Stimulated activated CD4-positive, alpha-beta T cell treated with anti-CD3 and anti-CD28 coated beads, TNF-alpha, amount 100 ng/mL, for 24 hours (primary cell): ENCODE results near the gene C1QTNF7.

Experiments used
- DNase-seq, 3 experiments: peaks; one replicate each; pipeline ENCODE4 v3.0.0-alpha.2; 2020; ENCODE audit warnings: low read depth in 3 of 3

Gene C1QTNF7

GRCh38 chr4:15457406-15458201 is 29.8 kb downstream of the C1QTNF7 start:
- no peak for DNase-seq

DNA sequence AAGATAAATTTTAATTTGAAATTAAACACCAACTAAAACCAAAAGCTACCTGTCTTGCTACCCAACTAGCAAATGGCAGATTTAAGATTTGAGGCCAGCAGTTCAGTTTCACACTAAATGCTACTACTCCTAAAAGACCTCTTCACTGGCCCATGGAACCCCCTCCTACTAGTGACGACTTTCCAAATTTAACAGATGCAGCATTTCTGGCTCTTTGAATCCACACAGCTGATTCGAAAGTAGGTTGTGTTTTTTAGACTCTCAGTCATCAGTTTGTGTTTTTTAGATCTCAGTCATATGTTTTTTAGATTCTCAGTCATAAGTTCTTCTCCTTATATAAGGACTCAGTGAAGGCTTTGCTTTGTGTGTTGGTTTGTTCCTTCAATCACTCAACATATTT is 30.8 kb downstream of the C1QTNF7 start:
- no peak for DNase-seq

DNA sequence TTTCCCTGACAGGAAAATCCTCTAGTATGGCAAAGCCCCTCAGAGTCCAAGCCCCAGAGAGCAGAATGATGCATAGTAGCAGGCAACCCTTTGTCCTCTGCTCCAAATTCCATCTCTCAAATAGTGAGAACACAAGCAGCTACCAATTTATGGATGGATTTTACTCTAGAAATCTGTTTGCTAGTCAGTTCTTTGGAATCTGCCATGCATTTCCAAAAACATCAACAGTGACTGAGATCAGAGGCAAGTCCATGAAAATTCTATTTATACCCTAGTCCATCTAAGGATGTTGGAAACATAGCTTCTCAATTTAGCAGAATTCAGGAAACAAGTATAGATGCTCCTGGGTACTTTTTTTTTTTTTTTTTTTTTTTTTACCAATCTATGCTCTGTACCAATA is 31.9 kb downstream of the C1QTNF7 start:
- no peak for DNase-seq

- DNase-seq, result no peak
These were observed 38.8 kb downstream of the C1QTNF7 start for GRCh38 chr4:15466596-15466995.

GRCh38 chr4:15469402-15470127 is 41.7 kb downstream of the C1QTNF7 start, which contains the start of gene CC2D2A:
Gene CC2D2A (plus strand): TSS chr4:15469882. CDS start chr4:15475933, 6,051 bp downstream.
- no peak for DNase-seq

DNA sequence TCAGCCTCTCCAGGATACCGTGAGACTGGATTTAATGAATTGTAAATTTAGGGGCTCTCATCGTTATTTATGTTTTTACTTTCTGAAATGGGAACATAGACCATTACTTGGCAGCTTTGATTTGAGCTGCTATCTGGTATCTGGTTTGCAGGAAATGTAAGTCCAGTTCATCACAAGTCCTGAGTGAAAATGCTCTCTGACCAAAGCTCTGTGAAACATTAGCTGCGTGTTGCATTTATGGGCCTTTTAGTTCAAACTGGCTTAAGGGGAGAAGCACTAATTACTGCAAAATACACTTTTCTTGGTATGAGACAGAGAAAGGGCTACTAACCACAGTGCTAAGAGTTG is 42.3 kb downstream of the C1QTNF7 start:
- DNase-seq, result no peak

GRCh38 chr4:15476396-15476795 is 48.6 kb downstream of the C1QTNF7 start:
- no peak for DNase-seq

DNA sequence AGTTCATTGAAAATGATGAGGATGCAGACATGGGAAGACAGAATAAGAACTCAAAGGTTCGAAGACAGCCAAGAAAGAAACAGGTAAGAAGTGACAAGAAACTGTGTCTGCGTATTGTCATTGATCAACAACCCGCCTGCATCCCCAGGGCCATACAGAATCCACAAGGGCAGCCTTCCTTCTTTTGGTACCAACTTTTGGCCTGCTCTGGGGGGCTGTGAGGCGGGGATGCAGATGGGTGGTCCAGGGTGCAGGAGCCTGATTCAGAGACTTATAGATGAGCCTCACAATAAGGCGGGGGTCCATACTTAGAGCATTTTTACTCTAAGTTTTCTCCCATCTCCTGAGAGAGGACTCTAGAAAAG is 50.9 kb downstream of the C1QTNF7 start:
- DNase-seq, result no peak

DNA sequence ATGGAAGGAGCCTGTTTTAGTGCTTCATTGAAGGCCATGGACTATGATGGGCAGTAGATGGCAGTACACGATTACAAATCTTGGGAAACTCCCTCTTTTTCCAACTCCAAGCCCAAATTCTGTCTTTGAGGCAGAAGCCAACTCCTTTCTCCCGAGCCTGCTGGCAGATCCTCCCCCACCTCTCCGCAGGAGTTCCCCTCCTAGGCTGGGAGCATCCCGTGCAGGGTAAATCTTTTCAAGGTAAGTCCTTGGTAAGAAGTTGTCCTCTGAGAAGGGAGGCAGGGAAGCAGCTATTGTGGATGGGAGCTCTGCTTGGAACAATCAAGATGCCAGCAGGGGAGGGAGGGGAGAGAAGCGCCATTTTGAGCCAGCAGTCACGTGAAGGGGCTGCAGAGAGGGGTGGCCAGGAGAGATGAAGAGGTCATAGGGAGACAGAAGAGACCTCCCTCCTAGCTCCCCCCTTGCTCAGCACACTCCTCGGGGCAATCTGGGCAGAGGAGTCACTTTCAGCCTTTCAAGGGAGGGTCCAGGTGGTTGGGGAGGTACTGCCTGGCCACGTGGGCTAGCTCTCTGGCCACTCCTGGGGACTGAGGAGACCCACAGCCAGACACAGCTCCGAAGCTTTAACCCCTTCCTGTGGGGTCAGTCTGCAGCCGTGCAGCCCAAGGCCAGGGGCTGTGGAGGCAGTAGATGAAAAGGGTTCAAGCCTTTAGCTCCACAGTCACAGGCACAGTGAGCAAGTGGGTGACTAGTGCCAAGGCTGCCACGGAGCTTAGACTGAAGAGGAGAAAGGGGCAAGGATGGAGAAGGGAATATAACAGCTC is 51.5 kb downstream of the C1QTNF7 start:
- no peak for DNase-seq

DNA sequence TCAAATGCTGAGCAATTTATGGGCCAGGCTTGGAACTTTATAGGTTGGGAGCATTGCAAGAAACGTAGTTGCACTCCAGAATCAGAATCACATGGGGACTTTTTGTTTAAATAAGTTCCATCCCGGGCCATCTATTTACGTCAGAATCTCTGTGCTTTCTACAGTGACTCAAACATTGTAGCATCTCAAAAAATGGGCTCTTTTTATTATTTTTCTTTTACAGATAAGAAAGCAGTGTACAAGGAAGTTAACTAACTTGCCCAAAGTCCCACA is 52.0 kb downstream of the C1QTNF7 start:
- DNase-seq, result no peak

- no peak for DNase-seq
These were observed 54.3 kb downstream of the C1QTNF7 start for GRCh38 chr4:15481961-15482745.

DNA sequence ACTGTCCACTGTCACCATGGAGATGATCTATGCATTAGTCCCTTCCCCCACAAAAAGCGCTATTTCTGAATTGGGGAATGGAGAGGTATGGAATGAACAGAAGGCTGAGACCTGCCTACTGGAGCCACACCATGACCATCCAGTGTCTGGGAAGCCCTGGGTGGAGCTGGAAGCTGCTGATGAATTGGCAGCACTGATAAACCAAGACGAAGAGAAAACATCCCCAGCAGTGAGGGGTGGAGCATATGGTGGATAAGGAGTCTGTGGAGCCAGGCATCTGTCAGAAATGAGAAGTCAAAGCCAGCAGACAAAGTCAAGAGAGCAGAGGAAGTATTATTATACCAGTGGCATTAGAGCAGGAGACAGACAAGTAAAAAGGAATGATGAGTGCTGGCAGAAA is 55.0 kb downstream of the C1QTNF7 start:
- DNase-seq, result no peak

DNA sequence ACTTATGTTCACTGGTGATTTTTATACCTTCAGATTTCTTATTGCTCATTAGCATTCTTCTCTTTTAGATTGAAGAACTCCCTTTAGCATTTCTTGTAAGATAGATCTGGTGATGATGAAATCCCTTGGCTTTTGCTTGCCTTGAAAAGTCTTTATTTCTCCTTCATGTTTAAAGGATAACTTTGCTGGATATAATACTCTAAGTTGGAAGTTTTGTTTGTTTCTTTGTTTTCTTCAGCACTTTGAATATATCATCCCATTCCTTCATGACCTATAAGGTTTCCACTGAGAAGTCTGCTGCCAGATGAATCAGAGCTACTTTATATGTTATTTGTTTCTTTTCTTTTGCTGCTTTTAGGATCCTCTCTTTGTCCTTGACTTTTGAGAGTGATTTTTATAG is 60.3 kb downstream of the C1QTNF7 start:
- no peak for DNase-seq

DNA sequence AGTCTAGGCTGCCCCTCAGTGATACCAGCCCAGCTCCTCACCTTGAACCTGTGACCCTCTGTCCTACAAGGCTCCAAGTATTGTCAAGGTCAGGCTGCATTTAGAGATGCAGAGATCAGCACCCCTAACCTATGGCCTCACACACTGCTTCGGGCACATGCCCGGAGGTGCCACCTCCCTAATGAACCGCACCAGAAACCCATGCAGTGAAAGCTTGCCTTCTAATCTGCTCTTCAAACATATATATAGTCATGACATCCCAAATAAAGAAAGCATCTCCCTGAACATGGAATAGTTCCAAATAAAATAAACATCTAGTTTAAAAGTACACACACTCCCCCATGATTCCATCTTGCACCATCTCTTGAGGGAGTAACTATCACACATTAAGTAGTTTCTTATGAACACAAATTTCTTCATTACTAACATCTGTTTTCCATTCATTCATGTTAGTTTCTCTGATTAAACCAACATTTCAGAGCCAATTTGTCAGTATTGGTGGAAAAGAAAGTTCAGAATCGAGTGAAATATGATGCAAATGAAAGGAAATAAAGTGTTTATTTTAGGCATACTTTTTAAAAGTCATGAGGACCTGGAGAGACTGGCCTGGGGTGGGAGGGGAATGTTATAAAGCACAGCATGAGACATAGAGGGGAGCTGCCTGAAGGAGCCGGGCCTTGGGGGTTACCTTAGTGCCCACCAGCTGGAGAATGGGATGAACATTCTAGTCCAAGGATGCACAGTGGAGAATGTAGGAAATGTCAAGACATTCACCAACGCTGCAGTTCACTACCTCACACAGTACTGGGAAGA is 61.0 kb downstream of the C1QTNF7 start:
- DNase-seq, result no peak

GRCh38 chr4:15489551-15489950 is 61.7 kb downstream of the C1QTNF7 start:
- no peak for DNase-seq

- DNase-seq, result no peak
These were observed 65.6 kb downstream of the C1QTNF7 start for GRCh38 chr4:15493411-15493810.

DNA sequence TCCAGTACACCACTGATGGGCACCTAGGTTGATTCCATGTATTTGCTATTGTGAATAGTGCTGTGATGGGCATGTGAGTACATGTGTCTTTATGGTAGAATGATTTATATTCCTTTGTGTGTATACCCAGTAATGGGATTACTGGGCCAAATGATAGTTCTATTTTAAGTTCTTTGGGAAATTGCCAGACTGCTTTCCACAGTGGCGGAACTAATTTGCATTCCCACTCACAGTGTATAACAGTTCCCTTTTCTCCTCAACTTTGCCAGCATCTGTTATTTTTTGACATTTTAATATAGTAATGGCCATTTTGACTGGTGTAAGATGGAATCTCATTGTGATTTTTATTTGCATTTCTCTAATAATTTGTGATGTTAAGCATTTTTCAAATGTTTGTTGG is 67.8 kb downstream of the C1QTNF7 start:
- no peak for DNase-seq
